GM12878 (cell line): ENCODE data around the gene FOXJ3. TPM values are rescaled to one million over a fixed set of nuclear protein-coding genes. Genes with fewer than 3 reads are reported as not detected.

ENCODE experiments used
- ATAC-seq: fragments of 200-7000 bp; cut with Tn5 transposase; 3 replicates; pipeline ENCODE4 v1.9.1; 2020; ENCODE audit warnings: mild to moderate bottlenecking, moderate library complexity
- BruUV-seq: library from RNA; stranded (reverse); fragments of 400-500 nt; replicated peaks from 2 replicates; lab custom pipeline; 2021; lab: Mats Ljungman, UMichigan
- CTCF ChIA-PET: fragments of 300-600 bp; sonication (Branson Sonifier 250); formaldehyde crosslinking; extraction: SDS; loops from one replicate; lab custom pipeline; 2021; ENCODE audit warnings: inconsistent platforms; lab: Yijun Ruan, JAX
- POLR2A ChIA-PET: fragments of 350-600 bp; formaldehyde crosslinking; extraction: SDS; loops from one replicate; lab custom pipeline; 2021; ENCODE audit warnings: inconsistent platforms; lab: Charles Lee
- RAD21 ChIA-PET: fragments of 300-600 bp; sonication (Branson Sonifier 250); formaldehyde crosslinking; loops from one replicate; lab custom pipeline; 2023; ENCODE audit warnings: antibody characterized with exemption; ENCODE audit not compliant: unreplicated experiment; lab: Charles Lee
- SMC1A ChIA-PET: fragments of 300-600 bp; sonication (Branson Sonifier 250); formaldehyde crosslinking; loops from one replicate; lab custom pipeline; 2023; ENCODE audit not compliant: unreplicated experiment, uncharacterized antibody; lab: Charles Lee
- DNase-seq: peaks from one replicate; pipeline ENCODE4 v3.0.0-alpha.2; 2011; ENCODE audit warnings: low read depth, low spot score
- FAIRE-seq: peaks from 3 replicates; lab custom pipeline; 2011; peaks lifted over from hg19 to GRCh38; lab: Jason Lieb, UNC
- H2AFZ ChIP-seq: 2 replicates; pipeline ENCODE4 v1.6.0; 2011; ENCODE audit warnings: low read depth, low read length, control low read depth; ENCODE audit not compliant: control insufficient read depth
- H3K27ac ChIP-seq: 2 replicates; pipeline ENCODE4 v1.5.1; 2011; ENCODE audit warnings: control low read depth; ENCODE audit not compliant: control insufficient read depth, insufficient read depth
- H3K27me3 ChIP-seq, 2 experiments: replicated peaks in 1 of 2; 2 replicates each; pipeline versions ENCODE4 v1.6.0 to v1.6.1; 2011; ENCODE audit warnings: low read length in 1 of 2; ENCODE audit not compliant: control insufficient read depth in 2 of 2, insufficient read depth in 2 of 2
- H3K36me3 ChIP-seq, 2 experiments: 2 replicates each; pipeline ENCODE4 v1.5.1; 2011; ENCODE audit warnings: low read length in 1 of 2; ENCODE audit not compliant: control insufficient read depth in 2 of 2, insufficient read depth in 2 of 2
- H3K4me1 ChIP-seq: 2 replicates; pipeline ENCODE4 v1.6.1; 2011; ENCODE audit warnings: mild to moderate bottlenecking, low read length, moderate library complexity, mixed read lengths; ENCODE audit not compliant: control insufficient read depth, insufficient read depth
- H3K4me2 ChIP-seq: 2 replicates; pipeline ENCODE4 v1.6.0; 2011; ENCODE audit warnings: control low read depth; ENCODE audit not compliant: control insufficient read depth, insufficient read depth
- H3K4me3 ChIP-seq: fragments of 200-600 bp; sonication (generic); 2 replicates; pipeline ENCODE4 v1.5.1; 2016
- H3K79me2 ChIP-seq: 2 replicates; pipeline ENCODE4 v1.6.0; 2011; ENCODE audit warnings: low read length; ENCODE audit not compliant: control insufficient read depth, insufficient read depth
- H3K9ac ChIP-seq: 2 replicates; pipeline ENCODE4 v1.8.0; 2011; ENCODE audit warnings: low read length, control low read depth, mixed read lengths; ENCODE audit not compliant: control insufficient read depth, insufficient read depth
- H3K9me3 ChIP-seq: replicated peaks from 3 replicates; pipeline ENCODE4 v1.5.1; 2011; ENCODE audit warnings: mild to moderate bottlenecking, low read length; ENCODE audit not compliant: control insufficient read depth, insufficient read depth
- H4K20me1 ChIP-seq: 2 replicates; pipeline ENCODE4 v1.6.0; 2011; ENCODE audit not compliant: control insufficient read depth, insufficient read depth
- CHD1 ChIP-seq: IDR thresholded peaks from 2 replicates; pipeline ENCODE4 v1.6.1; 2012; ENCODE audit warnings: low read depth, low read length, improper control_type of control experiment
- CHD4 ChIP-seq: fragments of 200-600 bp; sonication (generic); IDR thresholded peaks from 2 replicates; pipeline ENCODE4 v1.6.1; 2016; ENCODE audit warnings: mild to moderate bottlenecking
- ETV6 ChIP-seq, 2 experiments: fragments of 450-650 bp in 1 of 2; IDR thresholded peaks in 1 of 2; conservative IDR thresholded peaks in 1 of 2; 2 replicates each; pipeline ENCODE4 v1.6.1; 2014; ENCODE audit warnings: antibody characterized with exemption in 1 of 2, borderline replicate concordance in 1 of 2, low read depth in 1 of 2, mild to moderate bottlenecking in 1 of 2, moderate library complexity in 1 of 2
- GABPA ChIP-seq: IDR thresholded peaks from 2 replicates; pipeline ENCODE4 v1.6.1; 2014; ENCODE audit warnings: antibody characterized with exemption, low read depth, mild to moderate bottlenecking, inconsistent platforms
- HDAC2 ChIP-seq: fragments of 200-600 bp; sonication (generic); IDR thresholded peaks from 2 replicates; pipeline ENCODE4 v1.6.1; 2017
- IRF4 ChIP-seq: IDR thresholded peaks from 2 replicates; pipeline ENCODE4 v1.6.1; 2011; ENCODE audit warnings: low read depth, low read length
- MEF2A ChIP-seq: IDR thresholded peaks from 2 replicates; pipeline ENCODE4 v1.6.1; 2011; ENCODE audit warnings: low read depth, mild to moderate bottlenecking, low read length, moderate library complexity; ENCODE audit not compliant: insufficient read depth
- POLR2A ChIP-seq: IDR thresholded peaks from 2 replicates; pipeline ENCODE4 v1.6.1; 2011; ENCODE audit warnings: low read depth, mild to moderate bottlenecking, low read length
- PRDM15 ChIP-seq: fragments of 450-650 bp; formaldehyde crosslinking; IDR thresholded peaks from 2 replicates; pipeline ENCODE4 v1.4.0; 2020; ENCODE audit warnings: mild to moderate bottlenecking, moderate library complexity
- TARDBP ChIP-seq: IDR thresholded peaks from 2 replicates; pipeline ENCODE4 v1.6.1; 2016; ENCODE audit warnings: borderline replicate concordance
- USF1 ChIP-seq: IDR thresholded peaks from 2 replicates; pipeline ENCODE4 v1.6.1; 2011; ENCODE audit warnings: borderline replicate concordance, low read depth, mild to moderate bottlenecking, moderate library complexity, mixed read lengths, low read length; ENCODE audit not compliant: insufficient read depth; ENCODE audit errors: extremely low read length
- ZBED1 ChIP-seq: IDR thresholded peaks from 2 replicates; pipeline ENCODE4 v1.6.1; 2016; ENCODE audit warnings: borderline replicate concordance
- ZNF217 ChIP-seq: fragments of 450-650 bp; IDR thresholded peaks from 2 replicates; pipeline ENCODE4 v1.6.1; 2017; ENCODE audit warnings: antibody characterized with exemption, mild to moderate bottlenecking
- ZNF274 ChIP-seq: IDR thresholded peaks from one replicate; pipeline ENCODE4 v1.8.0; 2011; ENCODE audit not compliant: insufficient read length, insufficient read depth
- ZNF384 ChIP-seq: IDR thresholded peaks from 2 replicates; pipeline ENCODE4 v1.6.1; 2012; ENCODE audit warnings: low read depth, mild to moderate bottlenecking, low read length, improper control_type of control experiment, borderline replicate concordance
- ZNF592 ChIP-seq: fragments of 450-650 bp; IDR thresholded peaks from 2 replicates; pipeline ENCODE4 v1.6.1; 2017; ENCODE audit warnings: mild to moderate bottlenecking, moderate library complexity
- whole genome bisulfite sequencing: methylation state at CpG from one replicate; pipeline ENCODE4 v1.1.6; 2016; ENCODE audit warnings: low lambda C conversion rate; ENCODE audit not compliant: insufficient replicate concordance, insufficient coverage; ENCODE audit errors: missing lambda C conversion rate; 5-methylcytosine and 5-hydroxymethylcytosine counted together
- in situ Hi-C: fragments of 300-500 bp; cut with MboI; formaldehyde crosslinking; loops from 9 replicates; pipeline ENCODE4 v1.14.3; 2018; ENCODE audit warnings: mixed read lengths
- intact Hi-C: fragments of 100-400 bp; cut with micrococcal nuclease; formaldehyde crosslinking; loops from one replicate; pipeline ENCODE4 v1.14.2; 2022; ENCODE audit not compliant: unreplicated experiment
- polyA plus RNA-seq, 11 experiments: library from polyadenylated mRNA; depleted of rRNA in 4 of 11; unstranded in 6 of 11; stranded (reverse) in 5 of 11; fragments of >200 nt; fragmentation: Nextera tagmentation in 4 of 11; fragmentation: Illumina TruSeq in 1 of 11; extraction: Ambion mirVana in 4 of 11; extraction: Trizol in 1 of 11; gene quantifications; 1 replicate in 1 of 11; 2 replicates in 10 of 11; pipeline versions ENCODE4 v1.2.1 to v1.2.3, GENCODE V29; 2011 to 2016; ENCODE audit warnings: inconsistent platforms in 2 of 11, missing spikeins in 2 of 11, low read depth in 1 of 11
- total RNA-seq, 4 experiments: library from RNA; depleted of rRNA in 3 of 4; stranded (reverse); fragments of >200 nt in 3 of 4; fragmentation: Illumina TruSeq in 1 of 4; extraction: Trizol in 1 of 4; gene quantifications; 2 replicates each; pipeline versions ENCODE4 v1.2.1 to v1.2.3, GENCODE V29; 2013 to 2021

FOXJ3 gene
- total and polyA plus RNA-seq, 10 of the 15 experiments (the other 5 are each of a cell fraction or from before 2014, with no cell fraction given), result 9.5 to 54.2 (median 24.7) TPM

GRCh38 chr1:42221456-42221855, 113.6 kb downstream of the FOXJ3 start:
- in situ Hi-C loops, result no loop called here
- POLR2A ChIA-PET, result no interaction called here
- ATAC-seq, result no peak
- RAD21 ChIA-PET, result no interaction called here
- H3K4me1 ChIP-seq, result no peaks in the 10 kb centered on the region
- CTCF ChIA-PET, result no interaction called here
- no peak overlapping the region for H3K4me3 ChIP-seq
- FAIRE-seq, result no peak
- intact Hi-C loops, result no loop called here
- BruUV-seq, result no TSS peak
- WGBS, result 97% methylated on average over 2 of the region's 2 CpGs
- no peaks in the 10 kb centered on the region for H3K27me3 ChIP-seq
- H3K79me2 ChIP-seq, result no peaks in the 10 kb centered on the region; the same call in 1 of the 2 replicates
- H4K20me1 ChIP-seq, result no peaks in the 10 kb centered on the region
- no peak overlapping the region for H2AFZ ChIP-seq
- H3K4me2 ChIP-seq, result no peak overlapping the region
- no peaks in the 10 kb centered on the region for H3K9me3 ChIP-seq
- SMC1A ChIA-PET, result no interaction called here
- peaks cover 0 to 3% of the 10 kb centered on the region in 2 experiments; a peak in 1 of 4 replicates for H3K36me3 ChIP-seq
- no peak overlapping the region for H3K9ac ChIP-seq
- DNase-seq, result no peak
- H3K27ac ChIP-seq, result no peak overlapping the region
- no peak for TF ChIP-seq CHD4
- TF ChIP-seq ZBED1, result no peak
- no peak for TF ChIP-seq MEF2A
- TF ChIP-seq USF1, result no peak
- TF ChIP-seq IRF4, result no peak
- TF ChIP-seq GABPA, result no peak
- TF ChIP-seq TARDBP, result no peak
- no peak for TF ChIP-seq CHD1
- no peak for TF ChIP-seq ZNF217
- TF ChIP-seq ZNF592, result no peak
- TF ChIP-seq HDAC2, result no peak
- no peak for TF ChIP-seq PRDM15
- no peak for TF ChIP-seq POLR2A
- TF ChIP-seq ETV6 (conservative IDR thresholded peaks at IDR 0.05 in 1 of 2, IDR thresholded peaks at IDR 0.05 in 1 of 2; ENCODE audit: borderline replicate concordance in 1 of 2, low read depth in 1 of 2), result no peak
- TF ChIP-seq ZNF384, result no peak
- TF ChIP-seq ZNF274, result no peak
